Activated T-helper 2 cell treated with anti-CD3 and anti-CD28 coated beads, Interferon-gamma antibody, Interleukin-2, Interleukin-4, amounts not matched to agents 10 μg/mL and 5 μg/mL and 100 μg/mL, durations not matched to agents 14 hours and 24 hours and 36 hours (primary cell): Measurements from ENCODE around the gene TMEM120A. TPM values are rescaled to one million over a fixed set of nuclear protein-coding genes. Genes with fewer than 3 reads are reported as not detected.
"Not testable (repeated sequence)": the region's sequence is repeated elsewhere in the genome, so short reads cannot be mapped to it uniquely, and the experiment has no call there.

Source experiments
- DNase-seq: peaks from one replicate; pipeline ENCODE4 v3.0.0; 2021; ENCODE audit warnings: low spot score
- H3K27ac Mint-ChIP-seq: one replicate; pipeline ENCODE4 v1.8.0; 2021; ENCODE audit warnings: mixed read lengths
- H3K27me3 Mint-ChIP-seq: one replicate; pipeline ENCODE4 v1.8.0; 2021; ENCODE audit warnings: low read depth, mixed read lengths
- H3K36me3 Mint-ChIP-seq: one replicate; pipeline ENCODE4 v1.8.0; 2021; ENCODE audit warnings: low read depth, mixed read lengths
- H3K4me1 Mint-ChIP-seq: one replicate; pipeline ENCODE4 v1.8.0; 2021; ENCODE audit warnings: low read depth, mixed read lengths
- H3K4me3 Mint-ChIP-seq: one replicate; pipeline ENCODE4 v1.8.0; 2021; ENCODE audit warnings: low read depth, mild to moderate bottlenecking, moderate library complexity, mixed read lengths
- H3K9me3 Mint-ChIP-seq: one replicate; pipeline ENCODE4 v1.8.0; 2021; ENCODE audit warnings: mixed read lengths
- intact Hi-C: fragments of 100-400 bp; cut with micrococcal nuclease; formaldehyde crosslinking; loops from one replicate; pipeline ENCODE4 v1.15.1; 2023
- total RNA-seq: library from RNA; stranded (reverse); gene quantifications from 2 replicates; pipeline ENCODE4 v1.2.3, GENCODE V29; 2022

The TMEM120A gene
- total RNA-seq = 62.4 and 63.7 TPM in 2 replicates

- H3K27ac Mint-ChIP-seq = no peak within 1 kb of the TSS
- intact Hi-C loops = loop anchor here (1.0 kb wide), 2 partner anchors 15 to 26 kb away; no protein-coding TSS in a partner anchor
Measured at GRCh38 chr7:75994388-75995051, at the start of gene TMEM120A. Gene TMEM120A, minus strand, starts transcription at chr7:75994595. Its CDS starts 25 bp downstream, at chr7:75994570.

GRCh38 chr7:76040126-76040525 lies 45.7 kb upstream of the TMEM120A start:
- Mint-ChIP-seq H3K27ac (no peak overlapping the region), H3K9me3 (no peaks in the 10 kb centered on the region), H3K27me3 (no peaks in the 10 kb centered on the region), H3K36me3 (peaks cover 13% of the 10 kb centered on the region), H3K4me3 (no peak overlapping the region), H3K4me1 (peaks cover 7% of the 10 kb centered on the region)
- intact Hi-C loops = loop anchor here (10.0 kb wide), 1 partner anchor 275 kb away; no protein-coding TSS in a partner anchor
- DNase-seq = no peak

More at GRCh38 chr7:75994388-75995051, at the start of gene TMEM120A:
- no peaks in the 10 kb centered on the region for H3K9me3 Mint-ChIP-seq
- H3K36me3 Mint-ChIP-seq = peaks cover 41% of the 10 kb centered on the region
- no peaks in the 10 kb centered on the region for H3K27me3 Mint-ChIP-seq
- DNase-seq = peak; percentile 91
- H3K4me3 Mint-ChIP-seq = peak within 1 kb of the TSS; percentile 80
- H3K4me1 Mint-ChIP-seq = peaks cover 29% of the 10 kb centered on the region

GRCh38 chr7:76037310-76037709 lies 42.9 kb upstream of the TMEM120A start:
- Mint-ChIP-seq H3K4me1 (peaks cover 10% of the 10 kb centered on the region), H3K27ac (no peak overlapping the region), H3K36me3 (peaks cover 7% of the 10 kb centered on the region), H3K9me3 (no peaks in the 10 kb centered on the region), H3K27me3 (no peaks in the 10 kb centered on the region), H3K4me3 (no peak overlapping the region)
- DNase-seq = no peak
- intact Hi-C loops = no loop called here

GRCh38 chr7:76031964-76032363 lies 37.6 kb upstream of the TMEM120A start:
- Mint-ChIP-seq H3K27me3 (no peaks in the 10 kb centered on the region), H3K36me3 (peaks cover 4% of the 10 kb centered on the region), H3K4me3 (no peak overlapping the region), H3K9me3 (no peaks in the 10 kb centered on the region), H3K27ac (no peak overlapping the region), H3K4me1 (peaks cover 10% of the 10 kb centered on the region)
- DNase-seq = no peak
- intact Hi-C loops = no loop called here

GRCh38 chr7:76029682-76030081 lies 35.3 kb upstream of the TMEM120A start:
- H3K36me3 Mint-ChIP-seq = peaks cover 12% of the 10 kb centered on the region
- H3K27ac Mint-ChIP-seq, H3K9me3 Mint-ChIP-seq, H3K4me1 Mint-ChIP-seq, H3K27me3 Mint-ChIP-seq, intact Hi-C loops, H3K4me3 Mint-ChIP-seq, DNase-seq: not testable (repeated sequence)

GRCh38 chr7:76023002-76023401 lies 28.6 kb upstream of the TMEM120A start:
- intact Hi-C loops = no loop called here
- Mint-ChIP-seq H3K27me3 (no peaks in the 10 kb centered on the region), H3K27ac (no peak overlapping the region), H3K9me3 (no peaks in the 10 kb centered on the region), H3K36me3 (peaks cover 35% of the 10 kb centered on the region), H3K4me1 (peaks cover 22% of the 10 kb centered on the region), H3K4me3 (no peak overlapping the region)
- DNase-seq = no peak

- H3K4me3 Mint-ChIP-seq = no peak overlapping the region
- H3K9me3 Mint-ChIP-seq = no peaks in the 10 kb centered on the region
- intact Hi-C loops = no loop called here
- H3K4me1 Mint-ChIP-seq = peaks cover 22% of the 10 kb centered on the region
- no peak for DNase-seq
- H3K27me3 Mint-ChIP-seq = no peaks in the 10 kb centered on the region
- peaks cover 39% of the 10 kb centered on the region for H3K36me3 Mint-ChIP-seq
- no peak overlapping the region for H3K27ac Mint-ChIP-seq
Measured at GRCh38 chr7:76022026-76022780, 27.8 kb upstream of the TMEM120A start.

- no peaks in the 10 kb centered on the region for H3K27me3 Mint-ChIP-seq
- peak overlapping the region; percentile 77 for H3K27ac Mint-ChIP-seq
- peaks cover 24% of the 10 kb centered on the region for H3K4me1 Mint-ChIP-seq
- DNase-seq = peak; percentile 49
- intact Hi-C loops = loop anchor here (1.0 kb wide), 3 partner anchors 11 to 154 kb away; partner anchors contain the start of gene TMEM120A
- H3K36me3 Mint-ChIP-seq = peaks cover 43% of the 10 kb centered on the region
- no peak overlapping the region for H3K4me3 Mint-ChIP-seq
- H3K9me3 Mint-ChIP-seq = no peaks in the 10 kb centered on the region
Measured at GRCh38 chr7:76020031-76020714, 25.8 kb upstream of the TMEM120A start.

GRCh38 chr7:76018520-76018919 lies 24.1 kb upstream of the TMEM120A start:
- H3K27ac Mint-ChIP-seq, H3K27me3 Mint-ChIP-seq, intact Hi-C loops, H3K9me3 Mint-ChIP-seq, DNase-seq, H3K4me3 Mint-ChIP-seq: not testable (repeated sequence)
- H3K36me3 Mint-ChIP-seq = peaks cover 41% of the 10 kb centered on the region
- H3K4me1 Mint-ChIP-seq = peaks cover 24% of the 10 kb centered on the region

- Mint-ChIP-seq H3K9me3 (no peaks in the 10 kb centered on the region), H3K4me1 (peaks cover 20% of the 10 kb centered on the region), H3K27ac (no peak overlapping the region), H3K4me3 (no peak overlapping the region), H3K27me3 (no peaks in the 10 kb centered on the region), H3K36me3 (peaks cover 53% of the 10 kb centered on the region)
- intact Hi-C loops = no loop called here
- DNase-seq = no peak
Measured at GRCh38 chr7:76016191-76016947, 22.0 kb upstream of the TMEM120A start.

- Mint-ChIP-seq H3K36me3 (peaks cover 42% of the 10 kb centered on the region), H3K4me1 (peaks cover 37% of the 10 kb centered on the region), H3K4me3 (no peak overlapping the region), H3K9me3 (no peaks in the 10 kb centered on the region), H3K27me3 (no peaks in the 10 kb centered on the region), H3K27ac (no peak overlapping the region)
- no peak for DNase-seq
- intact Hi-C loops = no loop called here
Measured at GRCh38 chr7:76011442-76011861, 17.1 kb upstream of the TMEM120A start.
